SIG-M5 treated with dmso at 0.1 percent for 504 hours (cell line): ENCODE measurements around the gene PRKD1.

Experiments used
- DNase-seq: peaks from one replicate; lab custom pipeline; 2025; ENCODE audit not compliant: unreplicated experiment; lab: John Stamatoyannopoulos, UW

Gene PRKD1

GRCh38 chr14:29618323-29619067 is 309.2 kb downstream of the PRKD1 start:
- DNase-seq = no peak

- no peak for DNase-seq
Observed at GRCh38 chr14:29616922-29617321, 310.7 kb downstream of the PRKD1 start.

- DNase-seq = no peak
Observed at GRCh38 chr14:29608861-29609260, 318.8 kb downstream of the PRKD1 start.

- DNase-seq = no peak
Observed at GRCh38 chr14:29607169-29607568, 320.5 kb downstream of the PRKD1 start.

GRCh38 chr14:29603696-29604095 is 324.0 kb downstream of the PRKD1 start:
- DNase-seq = no peak

GRCh38 chr14:29601616-29602015 is 326.0 kb downstream of the PRKD1 start:
- no peak for DNase-seq

GRCh38 chr14:29587761-29588470 is 339.7 kb downstream of the PRKD1 start:
- no peak for DNase-seq

- no peak for DNase-seq
Observed at GRCh38 chr14:29587046-29587445, 340.6 kb downstream of the PRKD1 start.

GRCh38 chr14:29584992-29585391 is 342.7 kb downstream of the PRKD1 start:
- DNase-seq = no peak

GRCh38 chr14:29580763-29581162 is 346.9 kb downstream of the PRKD1 start:
- DNase-seq = no peak

- DNase-seq = no peak
Observed at GRCh38 chr14:29579838-29580237, 347.8 kb downstream of the PRKD1 start.

- DNase-seq = no peak
Observed at GRCh38 chr14:29576927-29577326, 350.7 kb downstream of the PRKD1 start.

GRCh38 chr14:29569194-29569593 is 358.5 kb downstream of the PRKD1 start:
- no peak for DNase-seq

GRCh38 chr14:29566194-29566593 is 361.5 kb downstream of the PRKD1 start:
- DNase-seq = no peak

GRCh38 chr14:29558516-29558915 is 369.1 kb downstream of the PRKD1 start:
- no peak for DNase-seq

- DNase-seq = no peak
Observed at GRCh38 chr14:29554335-29554734, 373.3 kb downstream of the PRKD1 start.

- DNase-seq = no peak
Observed at GRCh38 chr14:29553427-29553826, 374.2 kb downstream of the PRKD1 start.

- DNase-seq = peak; percentile 33
Observed at GRCh38 chr14:29548948-29549370, 378.7 kb downstream of the PRKD1 start.

GRCh38 chr14:29545714-29546113 is 381.9 kb downstream of the PRKD1 start:
- DNase-seq = no peak

GRCh38 chr14:29536886-29537511 is 390.6 kb downstream of the PRKD1 start:
- peak; percentile 6 for DNase-seq

- DNase-seq = no peak
Observed at GRCh38 chr14:29529418-29529817, 398.2 kb downstream of the PRKD1 start.

- no peak for DNase-seq
Observed at GRCh38 chr14:29528889-29529288, 398.8 kb downstream of the PRKD1 start.
